ENCODE data around the gene MAGI2. TPM values are rescaled to one million over a fixed set of nuclear protein-coding genes. Genes with fewer than 3 reads are reported as not detected.
"Not testable (repeated sequence)": the region's sequence is repeated elsewhere in the genome, so short reads cannot be mapped to it uniquely, and the experiment has no call there.

MAGI2 gene
- total RNA-seq, 2 donors from 2014 or later, result 0.08 to 0.19 TPM

GRCh38 chr7:78326876-78327275 is 1126.6 kb downstream of the MAGI2 start:
- DNase-seq (ENCODE audit: low spot score) (no peak), ATAC-seq (no peak)
- H3K27ac Mint-ChIP-seq, result no peak overlapping the region
- H3K36me3 Mint-ChIP-seq, result no peaks in the 10 kb centered on the region
- H3K27me3 Mint-ChIP-seq, result no peaks in the 10 kb centered on the region
- H3K9me3 Mint-ChIP-seq, result peaks cover 3% of the 10 kb centered on the region
- H3K4me1 Mint-ChIP-seq (ENCODE audit: low read depth in 2 of 2), result no peaks in the 10 kb centered on the region
- no peak overlapping the region for H3K4me3 Mint-ChIP-seq

- no peaks in the 10 kb centered on the region for H3K4me1 Mint-ChIP-seq (ENCODE audit: low read depth in 2 of 2)
- no peaks in the 10 kb centered on the region for H3K36me3 Mint-ChIP-seq
- no peak overlapping the region for H3K4me3 Mint-ChIP-seq
- no peak for ATAC-seq
- H3K27me3 Mint-ChIP-seq, result no peaks in the 10 kb centered on the region
- H3K27ac Mint-ChIP-seq, result no peak overlapping the region
- no peak for DNase-seq (ENCODE audit: low spot score)
- H3K9me3 Mint-ChIP-seq, result peaks cover 3% of the 10 kb centered on the region
These were observed 1127.3 kb downstream of the MAGI2 start for GRCh38 chr7:78326189-78326588.

GRCh38 chr7:78323118-78323517 is 1130.3 kb downstream of the MAGI2 start:
- H3K4me1 Mint-ChIP-seq (ENCODE audit: low read depth in 2 of 2), result no peaks in the 10 kb centered on the region
- H3K27me3 Mint-ChIP-seq, result no peaks in the 10 kb centered on the region
- H3K4me3 Mint-ChIP-seq, result no peak overlapping the region
- H3K27ac Mint-ChIP-seq, result no peak overlapping the region
- H3K36me3 Mint-ChIP-seq, result no peaks in the 10 kb centered on the region
- ATAC-seq (no peak), DNase-seq (ENCODE audit: low spot score) (no peak)
- peaks cover 7% of the 10 kb centered on the region for H3K9me3 Mint-ChIP-seq

GRCh38 chr7:78322231-78322630 is 1131.2 kb downstream of the MAGI2 start:
- DNase-seq (ENCODE audit: low spot score); H3K9me3 Mint-ChIP-seq; H3K4me1 Mint-ChIP-seq (ENCODE audit: low read depth in 2 of 2); H3K27me3 Mint-ChIP-seq; ATAC-seq; H3K36me3 Mint-ChIP-seq; H3K27ac Mint-ChIP-seq; H3K4me3 Mint-ChIP-seq: not testable (repeated sequence)

- no peak overlapping the region for H3K27ac Mint-ChIP-seq
- H3K36me3 Mint-ChIP-seq, result no peaks in the 10 kb centered on the region
- no peak overlapping the region for H3K4me3 Mint-ChIP-seq
- ATAC-seq (no peak), DNase-seq (ENCODE audit: low spot score) (no peak)
- H3K27me3 Mint-ChIP-seq, result no peaks in the 10 kb centered on the region
- peaks cover 9% of the 10 kb centered on the region for H3K9me3 Mint-ChIP-seq
- no peaks in the 10 kb centered on the region for H3K4me1 Mint-ChIP-seq (ENCODE audit: low read depth in 2 of 2)
These were observed 1136.1 kb downstream of the MAGI2 start for GRCh38 chr7:78317371-78317770.

- ATAC-seq (no peak), DNase-seq (ENCODE audit: low spot score) (no peak)
- Mint-ChIP-seq H3K27ac (no peak overlapping the region), H3K9me3 (peaks cover 11% of the 10 kb centered on the region), H3K4me1 (ENCODE audit: low read depth in 2 of 2) (no peaks in the 10 kb centered on the region), H3K27me3 (no peaks in the 10 kb centered on the region), H3K36me3 (no peaks in the 10 kb centered on the region), H3K4me3 (no peak overlapping the region)
These were observed 1137.4 kb downstream of the MAGI2 start for GRCh38 chr7:78316110-78316509.

GRCh38 chr7:78315119-78315518 is 1138.3 kb downstream of the MAGI2 start:
- no peak for ATAC-seq
- H3K36me3 Mint-ChIP-seq, result no peaks in the 10 kb centered on the region
- no peak for DNase-seq (ENCODE audit: low spot score)
- H3K27me3 Mint-ChIP-seq, result no peaks in the 10 kb centered on the region
- no peaks in the 10 kb centered on the region for H3K4me1 Mint-ChIP-seq (ENCODE audit: low read depth in 2 of 2)
- H3K27ac Mint-ChIP-seq, result no peak overlapping the region
- H3K4me3 Mint-ChIP-seq, result no peak overlapping the region
- peaks cover 13% of the 10 kb centered on the region for H3K9me3 Mint-ChIP-seq

- Mint-ChIP-seq H3K4me1 (ENCODE audit: low read depth in 2 of 2) (no peaks in the 10 kb centered on the region), H3K36me3 (no peaks in the 10 kb centered on the region), H3K27ac (no peak overlapping the region), H3K27me3 (no peaks in the 10 kb centered on the region), H3K4me3 (no peak overlapping the region), H3K9me3 (peaks cover 7% of the 10 kb centered on the region)
- ATAC-seq (no peak), DNase-seq (ENCODE audit: low spot score) (no peak)
These were observed 1142.3 kb downstream of the MAGI2 start for GRCh38 chr7:78311181-78311580.

- DNase-seq (ENCODE audit: low spot score) (no peak), ATAC-seq (no peak)
- H3K36me3 Mint-ChIP-seq, result no peaks in the 10 kb centered on the region
- H3K27ac Mint-ChIP-seq, result no peak overlapping the region
- no peak overlapping the region for H3K4me3 Mint-ChIP-seq
- peaks cover 7% of the 10 kb centered on the region for H3K9me3 Mint-ChIP-seq
- H3K4me1 Mint-ChIP-seq (ENCODE audit: low read depth in 2 of 2), result no peaks in the 10 kb centered on the region
- no peaks in the 10 kb centered on the region for H3K27me3 Mint-ChIP-seq
These were observed 1145.6 kb downstream of the MAGI2 start for GRCh38 chr7:78307892-78308291.

GRCh38 chr7:78306634-78307033 is 1146.8 kb downstream of the MAGI2 start:
- H3K4me1 Mint-ChIP-seq (ENCODE audit: low read depth in 2 of 2), result no peaks in the 10 kb centered on the region
- no peak overlapping the region for H3K27ac Mint-ChIP-seq
- no peaks in the 10 kb centered on the region for H3K36me3 Mint-ChIP-seq
- peaks cover 7% of the 10 kb centered on the region for H3K9me3 Mint-ChIP-seq
- H3K27me3 Mint-ChIP-seq, result no peaks in the 10 kb centered on the region
- H3K4me3 Mint-ChIP-seq, result no peak overlapping the region
- DNase-seq (ENCODE audit: low spot score) (no peak), ATAC-seq (no peak)

GRCh38 chr7:78301407-78301806 is 1152.1 kb downstream of the MAGI2 start:
- no peak overlapping the region for H3K27ac Mint-ChIP-seq
- H3K9me3 Mint-ChIP-seq, result no peaks in the 10 kb centered on the region
- no peaks in the 10 kb centered on the region for H3K27me3 Mint-ChIP-seq
- ATAC-seq (no peak), DNase-seq (ENCODE audit: low spot score) (no peak)
- H3K4me3 Mint-ChIP-seq, result no peak overlapping the region
- no peaks in the 10 kb centered on the region for H3K36me3 Mint-ChIP-seq
- no peaks in the 10 kb centered on the region for H3K4me1 Mint-ChIP-seq (ENCODE audit: low read depth in 2 of 2)

GRCh38 chr7:78299088-78299487 is 1154.4 kb downstream of the MAGI2 start:
- Mint-ChIP-seq H3K9me3 (no peaks in the 10 kb centered on the region), H3K36me3 (no peaks in the 10 kb centered on the region), H3K4me1 (ENCODE audit: low read depth in 2 of 2) (no peaks in the 10 kb centered on the region), H3K4me3 (no peak overlapping the region), H3K27ac (no peak overlapping the region), H3K27me3 (no peaks in the 10 kb centered on the region)
- DNase-seq (ENCODE audit: low spot score) (no peak), ATAC-seq (no peak)

- H3K9me3 Mint-ChIP-seq, result no peaks in the 10 kb centered on the region
- H3K27me3 Mint-ChIP-seq, result no peaks in the 10 kb centered on the region
- no peak for DNase-seq (ENCODE audit: low spot score)
- no peaks in the 10 kb centered on the region for H3K36me3 Mint-ChIP-seq
- H3K4me1 Mint-ChIP-seq (ENCODE audit: low read depth in 2 of 2), result no peaks in the 10 kb centered on the region
- no peak overlapping the region for H3K27ac Mint-ChIP-seq
- no peak for ATAC-seq
- H3K4me3 Mint-ChIP-seq, result no peak overlapping the region
These were observed 1156.7 kb downstream of the MAGI2 start for GRCh38 chr7:78296644-78297371.

GRCh38 chr7:78296046-78296597 is 1157.3 kb downstream of the MAGI2 start:
- no peaks in the 10 kb centered on the region for H3K9me3 Mint-ChIP-seq
- no peak overlapping the region for H3K27ac Mint-ChIP-seq
- no peaks in the 10 kb centered on the region for H3K36me3 Mint-ChIP-seq
- no peaks in the 10 kb centered on the region for H3K27me3 Mint-ChIP-seq
- H3K4me3 Mint-ChIP-seq, result no peak overlapping the region
- DNase-seq (ENCODE audit: low spot score) (no peak), ATAC-seq (no peak)
- no peaks in the 10 kb centered on the region for H3K4me1 Mint-ChIP-seq (ENCODE audit: low read depth in 2 of 2)

- not testable (repeated sequence) for DNase-seq (ENCODE audit: low spot score); H3K27ac Mint-ChIP-seq; H3K36me3 Mint-ChIP-seq; H3K9me3 Mint-ChIP-seq; H3K4me3 Mint-ChIP-seq; ATAC-seq; H3K4me1 Mint-ChIP-seq (ENCODE audit: low read depth in 2 of 2)
- H3K27me3 Mint-ChIP-seq, result peaks cover 0 to 12% of the 10 kb centered on the region in 2 donors
These were observed 1164.0 kb downstream of the MAGI2 start for GRCh38 chr7:78289471-78289870.
